Ecto neural progenitor cell (in vitro differentiated cells): ENCODE data around the gene HEYL.

Source experiments
- DNase-seq: peaks from one replicate; pipeline ENCODE4 v3.0.0-alpha.2; 2018; ENCODE audit warnings: low spot score

The HEYL gene

DNA sequence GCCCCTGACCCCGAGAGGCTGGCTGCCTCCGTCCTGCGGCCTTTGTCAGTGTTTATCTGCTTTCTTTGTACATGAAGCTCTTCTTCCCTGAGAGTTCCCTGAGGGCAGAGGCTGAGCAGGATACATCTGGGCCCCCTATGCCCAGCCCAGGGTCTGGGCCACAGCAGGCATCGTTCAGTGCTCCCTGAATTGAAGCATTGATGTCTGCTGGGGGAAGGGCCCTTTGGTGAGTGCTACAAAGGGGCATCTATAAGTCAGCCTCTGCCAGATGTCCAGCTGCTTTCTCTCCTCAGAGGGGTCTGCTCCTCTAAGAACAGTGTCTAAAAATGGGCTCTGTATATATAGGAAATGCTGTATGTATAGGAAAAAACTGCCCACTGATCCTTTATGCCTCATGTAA, 2.1 kb downstream of the HEYL start:
- peak; percentile 59 for DNase-seq

DNA sequence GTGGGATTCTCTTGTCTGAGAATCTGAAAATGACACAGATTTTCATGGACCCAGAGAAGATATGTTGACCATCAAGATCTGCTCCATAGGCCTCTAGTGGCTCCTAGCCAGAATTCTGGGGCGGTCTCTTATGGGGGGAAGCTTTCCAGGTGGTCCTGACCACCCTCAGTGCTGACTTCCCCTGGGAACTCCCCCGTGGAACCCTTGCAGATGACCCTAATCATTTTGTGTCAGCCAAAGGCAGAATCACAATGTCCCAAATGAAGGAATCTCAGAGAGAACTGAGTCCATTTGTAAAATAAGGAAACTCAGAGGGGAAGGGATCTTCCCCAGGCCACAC, 3.6 kb downstream of the HEYL start:
- no peak for DNase-seq

DNA sequence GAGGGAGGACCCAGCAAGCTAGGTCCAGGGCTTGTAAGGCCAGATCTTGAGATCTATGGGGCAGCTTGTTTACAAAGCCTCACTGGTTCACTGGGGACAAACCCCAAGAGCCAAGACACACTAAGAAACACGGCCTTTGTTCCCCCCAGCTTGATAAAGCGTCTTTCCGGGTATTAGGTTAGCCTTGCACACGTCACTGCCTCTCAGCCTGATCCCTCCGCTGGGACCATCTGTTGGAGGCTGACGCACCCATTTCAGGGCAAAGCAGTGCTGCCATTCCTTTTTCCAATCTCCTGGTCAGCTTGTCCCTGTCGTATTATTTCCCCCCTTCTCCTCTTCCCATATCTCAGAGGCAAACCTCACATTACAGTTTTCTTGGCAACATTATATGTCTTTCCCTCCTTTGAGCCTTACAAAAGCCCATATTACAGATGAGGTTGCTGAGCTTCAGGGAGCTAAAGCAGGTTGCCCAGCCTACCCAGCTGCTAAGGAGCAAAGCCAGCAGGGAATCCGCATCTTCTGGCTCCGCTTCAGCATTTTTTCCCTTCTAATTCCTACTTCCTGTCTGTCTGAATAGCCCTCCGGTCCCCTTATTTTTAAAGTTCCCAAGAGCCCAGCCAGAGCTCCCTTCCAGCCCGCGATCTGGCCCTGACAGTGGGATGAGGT, 4.1 kb downstream of the HEYL start:
- no peak for DNase-seq

DNA sequence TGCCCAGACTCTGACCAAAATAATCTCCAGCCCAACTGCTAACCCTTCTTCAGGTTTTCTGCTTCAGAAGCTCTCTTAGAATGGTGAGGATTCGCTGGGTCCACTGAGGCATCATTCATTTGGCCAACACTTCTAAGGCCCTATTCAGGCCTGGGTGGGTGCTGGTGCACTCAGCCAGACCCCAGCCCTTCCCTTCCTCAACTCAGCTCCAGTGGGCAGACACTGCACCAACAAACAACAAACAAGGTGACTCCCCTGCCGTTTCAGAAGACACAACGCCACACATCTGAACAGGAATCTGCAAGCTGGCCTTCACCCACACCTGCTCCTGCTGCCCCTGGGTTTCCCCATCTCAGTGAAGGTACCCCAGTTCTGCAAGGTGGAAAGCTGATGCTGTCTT, 6.0 kb downstream of the HEYL start:
- DNase-seq = no peak

DNA sequence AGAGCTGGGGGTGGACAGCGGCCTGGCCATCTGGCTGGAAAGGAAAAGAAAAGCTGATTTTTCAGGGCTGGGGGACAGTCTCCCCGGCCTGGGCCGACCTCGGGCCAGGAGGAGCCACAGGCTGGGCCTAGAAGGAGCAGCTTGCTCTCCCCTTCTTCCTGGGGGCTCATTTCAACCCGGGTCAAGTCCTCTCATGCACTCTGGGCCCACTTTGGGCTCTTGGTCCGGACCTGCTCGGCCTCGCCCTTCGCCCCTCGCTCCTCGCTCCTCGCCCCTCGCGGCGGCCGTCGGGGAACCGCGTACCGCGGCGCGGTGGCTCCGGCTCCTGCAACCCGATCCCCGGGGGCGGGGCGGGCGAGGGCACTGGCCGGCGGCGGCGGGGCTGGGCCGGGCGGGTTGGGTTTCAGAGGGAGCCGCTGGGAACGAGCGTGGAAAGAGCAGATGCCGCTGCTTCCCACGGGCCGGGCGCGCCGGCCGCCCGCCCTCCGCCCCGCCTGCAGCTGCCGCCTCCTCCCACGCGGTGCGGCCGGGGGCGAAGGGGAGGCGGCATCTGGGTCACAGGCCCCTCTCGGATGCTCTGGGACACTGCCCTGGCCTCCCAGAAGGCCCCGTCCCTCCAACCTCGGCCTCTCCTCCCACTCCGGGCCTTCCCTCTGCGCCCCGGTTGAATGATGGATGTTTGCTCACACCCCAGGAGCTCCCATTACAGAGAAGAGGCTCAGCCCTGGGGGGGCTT, 6.6 kb downstream of the HEYL start:
- peak; percentile 92 for DNase-seq

DNA sequence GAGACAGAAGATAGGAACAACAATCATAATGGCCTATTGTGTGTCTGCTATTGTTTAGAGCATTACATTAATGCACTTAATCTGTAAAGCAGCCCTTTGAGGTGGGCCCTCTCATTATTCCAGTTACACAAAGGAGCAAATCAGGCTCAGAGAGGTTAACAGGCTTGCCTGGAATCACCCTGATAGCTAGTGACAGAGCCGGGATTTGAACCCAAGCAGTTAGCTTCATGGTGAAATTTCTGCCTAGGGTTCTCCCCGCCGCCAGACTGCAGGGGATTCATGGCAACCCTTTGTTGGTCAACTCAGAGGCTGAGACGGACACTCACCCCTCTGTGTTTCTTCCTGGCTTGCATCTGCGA, 7.1 kb downstream of the HEYL start:
- DNase-seq = no peak

DNA sequence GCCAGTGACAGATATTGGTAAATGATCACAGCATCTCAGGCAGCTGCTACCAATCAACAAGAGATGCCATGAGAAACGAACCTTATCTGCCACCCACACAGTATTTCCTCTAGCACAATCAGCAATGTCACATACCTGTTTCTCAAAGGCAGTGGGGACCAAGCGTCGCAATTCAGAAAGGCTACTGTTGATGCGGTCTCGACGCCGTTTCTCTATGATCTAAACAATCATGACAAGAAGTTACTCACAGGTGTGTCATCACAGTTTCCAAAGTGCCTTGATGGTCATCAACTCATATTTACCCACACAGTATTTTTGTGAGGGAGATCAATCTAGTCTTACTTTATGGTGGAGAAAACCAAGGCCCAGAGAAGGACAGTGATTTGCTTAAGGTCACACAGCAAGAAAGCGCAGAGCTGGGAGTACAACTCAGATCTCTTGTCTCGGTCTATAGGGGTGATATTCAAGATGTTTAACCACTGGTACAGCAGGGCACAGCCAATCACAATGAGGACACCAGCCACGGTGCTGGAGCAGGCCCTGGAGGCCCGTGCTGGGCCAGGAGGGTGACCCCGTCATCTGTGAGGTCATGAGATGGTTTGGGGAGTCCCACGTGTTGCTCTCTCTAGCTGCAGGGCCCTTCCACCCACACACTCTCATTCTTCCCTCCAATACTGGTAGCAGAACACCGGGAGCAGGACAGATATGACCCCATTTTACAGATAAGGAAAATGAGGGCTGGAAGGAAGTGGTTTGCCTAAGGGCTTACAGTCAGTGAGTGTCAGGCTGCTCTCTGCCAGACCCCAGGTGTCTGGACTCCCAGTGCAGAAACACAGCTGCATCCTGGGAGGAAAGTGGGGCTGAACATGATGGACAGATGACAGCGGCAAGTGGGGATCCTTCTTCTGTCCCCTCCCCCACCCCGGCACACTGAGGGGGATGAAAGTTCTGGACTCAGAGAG, 7.8 kb downstream of the HEYL start:
- no peak for DNase-seq

DNA sequence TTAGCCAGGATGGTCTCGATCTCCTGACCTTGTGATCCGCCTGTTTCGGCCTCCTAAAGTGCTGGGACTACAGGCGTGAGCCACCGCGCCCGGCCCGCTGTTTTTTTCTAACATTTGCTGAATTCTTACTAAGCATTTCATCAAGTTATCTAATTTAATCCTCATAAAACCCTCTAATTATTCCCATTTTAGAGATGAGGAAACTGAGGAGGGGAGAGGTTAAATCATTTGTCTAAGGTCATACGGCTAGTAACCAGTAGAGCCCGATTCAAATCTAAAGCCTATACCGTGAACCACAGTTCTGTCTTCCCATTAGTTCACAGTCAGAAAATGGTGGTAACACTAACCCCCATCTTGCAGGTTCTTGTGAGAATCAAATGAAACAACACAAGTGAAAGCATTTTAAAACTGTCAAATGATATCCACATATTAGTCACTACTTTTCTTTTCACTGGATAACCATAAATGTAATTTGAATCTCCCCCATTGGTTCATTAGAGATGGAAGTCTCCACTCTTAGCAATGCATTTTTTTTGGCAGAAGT, 10.6 kb downstream of the HEYL start:
- DNase-seq = no peak

DNA sequence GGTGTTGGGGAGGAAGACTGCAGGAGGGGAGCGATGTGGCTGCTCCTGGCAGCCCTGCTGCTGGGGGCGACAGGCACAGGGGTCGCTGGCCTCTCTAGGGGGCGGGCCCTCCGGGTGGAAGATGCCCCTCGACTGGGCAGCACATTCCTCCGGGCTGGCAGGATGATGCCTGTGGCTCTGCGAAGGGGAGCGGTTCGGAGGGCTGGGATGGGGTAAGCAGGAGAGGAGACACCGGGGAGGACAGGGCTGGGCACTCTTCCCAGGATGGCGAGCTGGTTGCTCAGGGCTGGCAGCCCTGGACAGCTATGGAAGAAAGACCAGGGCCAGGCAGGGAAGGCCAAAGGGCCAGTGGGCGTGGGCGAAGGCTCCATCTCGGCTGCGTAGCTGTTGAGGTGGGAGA, 12.8 kb downstream of the HEYL start:
- no peak for DNase-seq

DNA sequence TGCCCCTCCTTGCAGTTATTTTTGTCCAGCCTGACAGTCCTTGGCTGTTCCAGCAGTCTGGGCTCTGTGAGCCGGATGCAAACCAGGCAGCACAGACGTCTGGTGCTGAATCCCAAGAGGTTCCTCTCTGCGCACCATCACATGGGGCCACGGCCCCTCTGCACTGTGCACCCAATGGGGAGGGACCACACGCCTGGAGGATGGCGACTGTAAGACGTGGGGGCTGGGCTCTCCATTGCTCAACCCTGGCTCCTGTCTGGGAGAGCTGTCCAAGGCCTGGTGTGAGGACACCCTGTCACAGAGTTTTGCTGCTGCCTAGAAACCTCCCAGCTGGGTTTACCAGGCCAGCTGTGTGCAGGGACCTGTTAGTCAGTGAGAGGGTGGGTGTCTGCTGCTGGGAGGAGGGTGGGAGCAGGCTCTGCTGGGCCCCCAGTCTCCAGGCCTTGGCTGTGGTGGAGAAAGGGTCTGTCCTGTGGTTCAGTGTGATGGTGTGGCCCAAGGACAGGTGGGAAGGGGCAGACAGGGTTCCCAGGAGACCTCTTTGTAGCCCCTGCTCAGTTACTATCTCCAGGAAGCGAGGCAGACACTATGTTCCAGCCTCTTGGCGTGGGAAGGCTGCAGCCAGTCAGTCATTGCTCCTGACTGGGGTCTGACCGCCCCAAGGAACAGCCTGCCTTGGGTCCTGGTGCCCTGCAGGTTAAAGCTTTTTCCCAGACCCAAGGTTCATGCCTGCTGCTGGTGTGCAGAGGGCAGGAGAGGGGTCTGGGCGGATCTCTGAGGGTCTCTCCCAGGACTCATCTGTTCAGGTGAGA, 13.8 kb downstream of the HEYL start:
- DNase-seq = no peak

DNA sequence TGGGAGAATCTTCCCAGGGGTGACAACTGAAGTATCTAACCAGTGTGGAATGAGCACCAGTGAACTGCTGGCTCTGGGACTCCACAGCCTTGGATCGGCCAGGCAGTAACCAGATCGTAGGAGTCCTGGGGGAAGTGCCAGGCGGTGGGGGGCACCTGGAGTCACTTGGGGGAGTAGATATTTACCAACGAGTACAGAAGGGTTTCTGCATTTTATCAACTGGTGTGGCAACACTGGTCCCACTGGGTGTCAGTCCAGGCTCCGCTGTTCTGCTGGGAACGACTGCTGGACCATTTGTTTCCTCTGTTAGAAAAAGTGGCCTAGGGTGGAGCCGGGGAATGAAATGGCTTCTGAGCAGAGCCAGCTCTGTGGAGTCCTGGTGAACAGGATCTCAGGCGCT, 14.4 kb downstream of the HEYL start:
- no peak for DNase-seq

DNA sequence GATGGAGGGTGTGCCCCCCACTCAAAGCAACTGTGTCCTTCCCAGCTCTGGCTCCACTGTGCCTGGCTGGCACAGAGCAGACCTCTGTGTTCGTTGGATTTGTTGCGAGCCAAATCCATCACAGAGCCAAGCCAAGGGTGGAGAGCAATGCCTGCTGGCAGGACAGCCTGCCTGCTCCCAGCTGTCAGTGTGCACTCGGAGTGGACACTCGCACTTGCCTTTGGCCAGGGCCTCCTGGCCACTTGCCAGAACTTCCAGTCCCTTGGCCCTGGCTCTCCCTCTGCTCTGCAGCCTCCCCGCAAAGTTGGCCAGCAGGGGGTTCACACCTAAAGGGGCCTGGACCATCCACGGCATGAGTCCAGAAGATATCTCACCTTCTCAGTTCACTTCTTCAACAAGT, 16.4 kb downstream of the HEYL start:
- no peak for DNase-seq

DNA sequence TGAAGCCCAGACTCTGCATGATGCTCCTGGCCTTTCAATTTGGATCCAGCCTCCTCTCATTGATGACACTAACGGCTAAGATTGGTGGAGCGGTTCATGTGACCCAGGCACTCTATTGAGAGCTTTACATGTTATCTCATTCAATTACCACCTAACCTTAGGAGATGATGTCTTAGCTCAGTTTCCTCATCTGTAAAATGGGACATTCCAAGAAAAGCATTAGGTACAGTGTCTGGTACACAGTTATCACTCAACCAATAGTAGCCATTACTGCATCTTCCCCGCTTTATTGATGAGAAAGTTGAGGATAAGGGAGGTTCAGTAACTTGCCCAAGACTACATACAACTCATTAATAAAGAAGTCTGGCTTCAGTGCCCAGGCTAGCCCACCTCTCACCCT, 17.0 kb downstream of the HEYL start:
- DNase-seq = no peak

DNA sequence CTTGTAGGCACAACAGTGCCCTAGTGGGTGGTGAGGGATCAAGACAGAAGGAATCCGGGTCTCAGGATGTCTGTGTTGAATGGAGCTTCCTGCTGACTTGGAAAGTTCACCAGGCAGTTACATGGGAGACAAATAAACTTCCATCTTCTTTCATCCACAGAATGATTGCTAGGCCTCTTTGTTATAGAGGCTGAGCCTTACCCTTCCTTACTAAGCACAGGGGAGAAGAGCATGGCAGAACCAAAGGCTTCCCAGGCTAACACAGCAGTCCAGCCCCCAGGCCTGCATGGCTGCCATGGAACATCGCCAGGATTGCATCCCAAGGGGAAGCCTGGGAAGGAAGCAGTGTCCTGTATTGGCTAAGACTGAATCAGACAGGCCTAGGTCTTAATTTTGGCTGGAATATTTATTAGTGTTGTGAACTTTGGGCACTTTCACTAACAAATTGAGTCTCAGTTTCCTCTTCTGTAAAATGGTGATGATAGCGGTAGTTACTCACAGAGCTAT, 18.7 kb downstream of the HEYL start:
- DNase-seq = no peak

DNA sequence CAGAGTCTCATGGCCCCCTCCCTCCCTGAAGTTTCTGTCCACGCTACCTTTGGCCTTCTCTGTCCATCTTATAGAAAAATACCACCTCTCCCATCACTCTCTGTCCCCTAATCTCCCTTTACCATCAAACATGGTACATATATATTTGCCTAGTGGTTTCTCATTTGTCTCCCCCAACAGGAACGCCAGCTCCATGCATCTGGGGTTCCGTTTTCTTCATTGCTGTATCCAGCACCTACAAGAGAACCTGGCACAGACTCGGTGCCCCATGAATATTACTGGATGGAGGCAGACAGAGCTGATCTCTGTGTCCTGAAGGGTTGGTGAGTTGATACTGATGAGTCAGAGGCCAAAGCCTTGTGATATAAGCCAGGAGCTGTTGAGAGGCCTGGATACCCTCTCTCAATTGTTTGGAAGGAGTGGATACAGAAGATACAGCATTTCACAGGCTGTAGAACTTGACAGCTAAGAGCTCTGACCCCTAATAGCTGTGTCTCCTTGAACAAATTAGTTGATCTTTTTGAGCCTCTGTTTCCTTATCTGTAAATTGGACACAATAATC, 21.9 kb downstream of the HEYL start:
- DNase-seq = no peak

DNA sequence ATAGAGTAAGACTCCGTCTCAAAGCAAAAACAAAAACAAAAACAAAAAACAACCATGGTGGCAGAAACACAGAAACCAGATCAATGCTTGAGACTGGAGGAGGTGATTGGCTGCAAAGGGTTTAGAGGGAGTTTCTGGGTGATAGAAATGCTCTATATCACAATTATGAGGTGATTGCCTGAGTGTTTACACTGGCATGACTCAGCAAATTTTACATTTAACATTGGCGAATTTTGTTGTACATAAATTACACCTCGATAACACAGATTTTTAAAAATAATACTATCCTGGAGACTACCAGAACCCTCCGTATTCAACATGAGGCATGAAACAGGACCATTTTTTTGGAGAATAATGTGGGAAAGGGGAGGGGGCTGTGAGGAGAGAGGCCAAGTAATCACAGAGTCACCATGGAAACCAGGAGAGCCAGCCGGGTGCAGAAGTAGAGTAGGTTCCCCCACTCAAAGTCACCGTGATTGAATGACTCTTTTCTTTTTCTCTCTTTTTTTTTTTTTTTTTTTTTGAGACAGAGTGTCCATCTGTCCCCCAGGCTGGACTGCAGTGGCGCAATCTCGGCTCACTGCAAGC, 24.3 kb downstream of the HEYL start:
- no peak for DNase-seq

DNA sequence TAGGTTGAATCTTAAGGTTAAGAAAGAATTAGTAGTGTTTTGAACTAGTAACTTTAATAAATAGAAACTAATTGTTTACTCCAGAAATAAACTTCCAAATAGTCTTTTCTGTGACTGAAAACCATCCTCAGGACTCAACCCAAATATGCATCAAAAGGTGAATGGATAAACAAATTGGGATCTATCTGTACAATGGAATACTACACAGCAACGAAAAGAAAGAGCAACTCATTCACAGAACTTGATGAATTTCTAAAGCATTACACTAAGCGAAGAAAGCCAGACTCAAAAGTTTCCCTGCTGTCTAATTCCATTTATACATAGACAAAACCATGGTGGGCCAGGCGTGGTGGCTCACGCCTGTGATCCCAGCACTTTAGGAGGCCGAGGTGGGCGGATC, 25.0 kb downstream of the HEYL start:
- no peak for DNase-seq

DNA sequence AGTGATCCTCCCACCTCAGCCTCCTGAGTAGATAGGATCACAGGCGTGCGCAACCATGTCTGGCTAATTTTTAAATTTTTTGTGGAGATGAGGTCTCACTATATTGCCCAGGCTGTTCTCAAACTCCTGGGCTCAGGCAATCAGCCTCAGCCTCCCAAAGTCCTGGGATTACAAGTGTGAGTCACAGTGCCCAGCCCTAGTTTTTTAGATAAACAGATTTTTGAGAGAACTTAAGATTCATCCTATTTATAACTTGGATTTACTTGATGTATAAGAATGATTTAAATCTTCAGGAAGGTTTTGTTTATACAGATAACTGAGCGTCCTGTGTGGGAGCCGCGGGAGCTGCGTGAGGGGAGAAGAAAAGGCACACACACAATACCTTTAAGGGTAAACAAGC, 26.2 kb downstream of the HEYL start:
- DNase-seq = no peak

DNA sequence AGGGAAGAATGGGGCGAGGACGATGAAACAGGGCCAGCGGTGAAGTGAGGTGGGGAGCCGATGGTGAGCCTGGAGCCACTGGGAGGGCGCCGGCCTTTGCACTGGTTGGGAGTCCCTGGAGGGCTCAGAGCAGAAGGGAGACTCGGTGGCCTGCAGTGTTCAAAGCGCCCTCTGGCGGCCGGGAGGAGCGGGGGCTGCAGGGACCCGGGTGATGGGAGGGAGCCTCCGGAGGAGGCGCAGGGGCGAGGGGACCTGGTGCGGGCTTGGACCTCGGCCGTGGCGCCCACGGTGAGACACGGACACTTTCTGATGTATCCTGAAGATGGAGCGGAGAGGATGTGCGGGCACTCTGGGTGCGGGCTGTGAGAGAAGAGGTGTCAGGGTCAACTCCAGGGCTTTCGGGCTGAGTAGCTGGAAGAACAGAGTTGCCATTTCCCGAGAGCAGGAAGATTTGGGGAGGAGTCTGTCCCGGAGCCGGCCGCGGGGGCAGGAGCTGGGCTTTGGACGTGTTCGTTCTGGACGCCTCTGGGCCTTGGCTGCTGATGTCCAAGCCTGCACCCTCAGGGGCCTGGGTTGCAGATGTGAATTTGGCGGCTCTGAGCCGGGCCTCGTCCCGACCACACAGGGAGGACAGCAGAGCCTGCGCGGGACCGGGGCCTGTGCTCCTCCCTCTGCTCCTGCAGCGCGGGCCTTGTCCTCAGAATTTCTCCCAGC, 29.7 kb downstream of the HEYL start:
- peak; percentile 90 for DNase-seq

DNA sequence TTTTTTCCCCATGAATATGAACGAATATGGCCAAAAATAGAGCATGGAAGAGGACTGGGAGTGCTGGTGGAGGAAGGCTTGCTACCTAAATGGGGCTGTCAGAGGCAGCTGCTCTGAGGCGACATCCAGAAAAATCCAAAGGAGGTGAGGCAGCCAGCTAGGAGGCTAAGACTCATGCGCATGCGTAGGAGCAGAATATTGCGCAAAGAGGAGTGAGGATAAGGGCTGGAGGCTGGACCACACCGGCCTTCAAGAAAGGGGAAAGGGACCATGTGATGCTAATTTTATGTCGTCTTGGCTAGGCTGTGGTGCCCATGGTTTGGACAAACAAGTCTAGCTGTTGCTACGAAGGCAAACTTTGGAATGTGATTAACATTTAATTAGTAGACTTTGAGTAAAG, 30.5 kb downstream of the HEYL start:
- no peak for DNase-seq
